Tibial nerve (tissue), 3 donors: Measurements from ENCODE around the gene PLXDC2.

ENCODE experiments used
- POLR2A ChIP-seq, 2 donors: fragments of 450-650 bp; IDR thresholded peaks; one replicate each; pipeline ENCODE4 v1.6.1; 2017; ENCODE audit warnings: antibody characterized with exemption in 2 of 2, mild to moderate bottlenecking in 2 of 2, moderate library complexity in 2 of 2
- TF ChIP-seq, protein P1 (sequence below), 5 experiments: fragments of 200-600 bp in 3 of 5; fragments of 450-650 bp in 2 of 5; sonication (generic) in 3 of 5; IDR thresholded peaks; one replicate each; pipeline ENCODE4 v1.5.1; 2016 to 2019; ENCODE audit warnings: antibody characterized with exemption in 5 of 5, mild to moderate bottlenecking in 3 of 5, moderate library complexity in 2 of 5

DNA sequence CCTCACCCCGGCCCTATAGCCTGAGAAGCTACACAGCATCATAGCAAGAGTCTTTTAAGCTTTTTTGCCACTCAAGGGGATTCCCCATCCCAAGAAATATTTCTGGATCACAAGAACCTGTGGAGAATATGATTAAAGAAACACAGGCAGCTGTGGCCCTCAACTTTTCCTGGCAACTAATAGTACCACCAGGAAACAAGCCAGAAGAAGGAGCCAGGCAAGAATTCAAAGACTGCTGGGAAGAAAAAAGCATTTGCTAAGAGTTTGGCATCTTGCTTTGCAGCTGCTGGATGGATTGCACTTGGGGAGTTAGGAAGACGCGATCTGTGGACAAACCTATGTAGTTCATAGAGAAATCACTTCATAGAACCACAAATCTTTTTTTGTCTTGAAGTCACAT is 437.8 kb downstream of the PLXDC2 start:
- TF ChIP-seq, protein P1, sequence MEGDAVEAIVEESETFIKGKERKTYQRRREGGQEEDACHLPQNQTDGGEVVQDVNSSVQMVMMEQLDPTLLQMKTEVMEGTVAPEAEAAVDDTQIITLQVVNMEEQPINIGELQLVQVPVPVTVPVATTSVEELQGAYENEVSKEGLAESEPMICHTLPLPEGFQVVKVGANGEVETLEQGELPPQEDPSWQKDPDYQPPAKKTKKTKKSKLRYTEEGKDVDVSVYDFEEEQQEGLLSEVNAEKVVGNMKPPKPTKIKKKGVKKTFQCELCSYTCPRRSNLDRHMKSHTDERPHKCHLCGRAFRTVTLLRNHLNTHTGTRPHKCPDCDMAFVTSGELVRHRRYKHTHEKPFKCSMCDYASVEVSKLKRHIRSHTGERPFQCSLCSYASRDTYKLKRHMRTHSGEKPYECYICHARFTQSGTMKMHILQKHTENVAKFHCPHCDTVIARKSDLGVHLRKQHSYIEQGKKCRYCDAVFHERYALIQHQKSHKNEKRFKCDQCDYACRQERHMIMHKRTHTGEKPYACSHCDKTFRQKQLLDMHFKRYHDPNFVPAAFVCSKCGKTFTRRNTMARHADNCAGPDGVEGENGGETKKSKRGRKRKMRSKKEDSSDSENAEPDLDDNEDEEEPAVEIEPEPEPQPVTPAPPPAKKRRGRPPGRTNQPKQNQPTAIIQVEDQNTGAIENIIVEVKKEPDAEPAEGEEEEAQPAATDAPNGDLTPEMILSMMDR (IDR thresholded peaks at IDR 0.05) = no peak
- TF ChIP-seq POLR2A (IDR thresholded peaks at IDR 0.05) = no peak
